Nephron progenitor cell (in vitro differentiated cells): ENCODE measurements around the gene FLCN.
A peak's percentile ranks its signal among the peaks of the same experiment; 100 is the strongest.

ENCODE experiments used
- DNase-seq: peaks from one replicate; pipeline ENCODE4 v3.0.0; 2021
- H3K27ac Mint-ChIP-seq: 2 replicates; pipeline ENCODE4 v1.8.0; 2021; ENCODE audit warnings: mild to moderate bottlenecking, moderate library complexity, mixed read lengths
- H3K27me3 Mint-ChIP-seq: 2 replicates; pipeline ENCODE4 v1.8.0; 2021; ENCODE audit warnings: mild to moderate bottlenecking, low read depth, mixed read lengths; ENCODE audit not compliant: poor library complexity
- H3K36me3 Mint-ChIP-seq: 2 replicates; pipeline ENCODE4 v1.8.0; 2021; ENCODE audit warnings: low read depth, mixed read lengths
- H3K4me1 Mint-ChIP-seq: 2 replicates; pipeline ENCODE4 v1.8.0; 2021; ENCODE audit warnings: mixed read lengths
- H3K4me3 Mint-ChIP-seq: 2 replicates; pipeline ENCODE4 v1.8.0; 2021; ENCODE audit warnings: mild to moderate bottlenecking, moderate library complexity, mixed read lengths
- H3K9me3 Mint-ChIP-seq: 2 replicates; pipeline ENCODE4 v1.8.0; 2021; ENCODE audit warnings: mild to moderate bottlenecking, moderate library complexity, mixed read lengths
- CTCF ChIP-seq: fragments of 200-600 bp; sonication (generic); IDR thresholded peaks from 2 replicates; pipeline ENCODE4 v1.5.0; 2021; ENCODE audit warnings: antibody characterized with exemption

FLCN gene

GRCh38 chr17:17204041-17204591 lies 32.9 kb downstream of the FLCN start:
- peaks cover 9% of the 10 kb centered on the region for H3K27me3 Mint-ChIP-seq
- no peak overlapping the region for H3K4me3 Mint-ChIP-seq
- no peaks in the 10 kb centered on the region for H3K36me3 Mint-ChIP-seq
- no peak for DNase-seq
- peak overlapping the region; percentile 40 for H3K27ac Mint-ChIP-seq
- TF ChIP-seq CTCF: no peak
- no peaks in the 10 kb centered on the region for H3K9me3 Mint-ChIP-seq
- peaks cover 25% of the 10 kb centered on the region for H3K4me1 Mint-ChIP-seq

- Mint-ChIP-seq H3K4me1 (peaks cover 26% of the 10 kb centered on the region), H3K27me3 (peaks cover 9% of the 10 kb centered on the region), H3K9me3 (no peaks in the 10 kb centered on the region), H3K27ac (peak overlapping the region; percentile 78), H3K4me3 (no peak overlapping the region), H3K36me3 (no peaks in the 10 kb centered on the region)
- no peak for TF ChIP-seq CTCF
- DNase-seq: no peak
Measured at GRCh38 chr17:17203173-17203730, 33.7 kb downstream of the FLCN start.

GRCh38 chr17:17201907-17202306 lies 35.1 kb downstream of the FLCN start:
- peaks cover 9% of the 10 kb centered on the region for H3K27me3 Mint-ChIP-seq
- no peak overlapping the region for H3K4me3 Mint-ChIP-seq
- no peak overlapping the region for H3K27ac Mint-ChIP-seq
- DNase-seq: no peak
- H3K36me3 Mint-ChIP-seq: no peaks in the 10 kb centered on the region
- TF ChIP-seq CTCF: no peak
- H3K4me1 Mint-ChIP-seq: peaks cover 26% of the 10 kb centered on the region
- no peaks in the 10 kb centered on the region for H3K9me3 Mint-ChIP-seq

- H3K27ac Mint-ChIP-seq: no peak overlapping the region
- H3K36me3 Mint-ChIP-seq: no peaks in the 10 kb centered on the region
- no peak overlapping the region for H3K4me3 Mint-ChIP-seq
- H3K4me1 Mint-ChIP-seq: peaks cover 26% of the 10 kb centered on the region
- H3K9me3 Mint-ChIP-seq: no peaks in the 10 kb centered on the region
- no peak for TF ChIP-seq CTCF
- DNase-seq: no peak
- peaks cover 9% of the 10 kb centered on the region for H3K27me3 Mint-ChIP-seq
Measured at GRCh38 chr17:17201271-17201670, 35.7 kb downstream of the FLCN start.

GRCh38 chr17:17200831-17201230 lies 36.1 kb downstream of the FLCN start:
- DNase-seq: no peak
- no peak overlapping the region for H3K4me3 Mint-ChIP-seq
- TF ChIP-seq CTCF: no peak
- no peaks in the 10 kb centered on the region for H3K36me3 Mint-ChIP-seq
- H3K4me1 Mint-ChIP-seq: peaks cover 26% of the 10 kb centered on the region
- H3K27ac Mint-ChIP-seq: peak overlapping the region; percentile 62
- H3K27me3 Mint-ChIP-seq: peaks cover 9% of the 10 kb centered on the region
- no peaks in the 10 kb centered on the region for H3K9me3 Mint-ChIP-seq

GRCh38 chr17:17200311-17200710 lies 36.7 kb downstream of the FLCN start:
- no peak for TF ChIP-seq CTCF
- no peak for DNase-seq
- peak overlapping the region; percentile 62 for H3K27ac Mint-ChIP-seq
- H3K4me3 Mint-ChIP-seq: no peak overlapping the region
- H3K36me3 Mint-ChIP-seq: no peaks in the 10 kb centered on the region
- no peaks in the 10 kb centered on the region for H3K9me3 Mint-ChIP-seq
- H3K4me1 Mint-ChIP-seq: peaks cover 26% of the 10 kb centered on the region
- peaks cover 9% of the 10 kb centered on the region for H3K27me3 Mint-ChIP-seq
